ENCODE results near the gene GPC1. TPM values are rescaled to one million over a fixed set of nuclear protein-coding genes. Genes with fewer than 3 reads are reported as not detected.

Gene GPC1
- total and polyA plus RNA-seq, 2 of the 13 experiments (the other 11 are each of a cell fraction or from before 2014, with no cell fraction given), result 4.0 to 5.5 TPM

DNA sequence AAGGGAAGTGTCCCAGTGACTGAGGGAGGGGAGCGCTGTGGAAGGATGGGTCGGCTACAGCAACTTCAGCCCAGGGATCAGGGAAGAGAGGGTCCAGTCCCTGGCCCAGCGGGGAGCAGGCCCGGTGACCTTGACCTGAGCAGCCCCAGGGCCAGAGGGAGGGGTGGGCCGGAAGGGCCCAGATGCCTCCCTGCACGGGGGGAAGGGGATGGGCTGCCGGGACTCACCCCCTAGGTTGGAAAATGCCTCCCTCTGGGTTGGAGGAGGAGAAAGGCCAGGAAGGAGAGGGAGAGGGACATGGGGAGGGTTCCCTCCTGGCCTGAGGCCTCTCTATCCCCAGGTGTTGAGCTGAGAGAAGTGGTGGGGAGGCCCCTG is 19.8 kb downstream of the GPC1 start (continued):
- TF ChIP-seq, protein P1, sequence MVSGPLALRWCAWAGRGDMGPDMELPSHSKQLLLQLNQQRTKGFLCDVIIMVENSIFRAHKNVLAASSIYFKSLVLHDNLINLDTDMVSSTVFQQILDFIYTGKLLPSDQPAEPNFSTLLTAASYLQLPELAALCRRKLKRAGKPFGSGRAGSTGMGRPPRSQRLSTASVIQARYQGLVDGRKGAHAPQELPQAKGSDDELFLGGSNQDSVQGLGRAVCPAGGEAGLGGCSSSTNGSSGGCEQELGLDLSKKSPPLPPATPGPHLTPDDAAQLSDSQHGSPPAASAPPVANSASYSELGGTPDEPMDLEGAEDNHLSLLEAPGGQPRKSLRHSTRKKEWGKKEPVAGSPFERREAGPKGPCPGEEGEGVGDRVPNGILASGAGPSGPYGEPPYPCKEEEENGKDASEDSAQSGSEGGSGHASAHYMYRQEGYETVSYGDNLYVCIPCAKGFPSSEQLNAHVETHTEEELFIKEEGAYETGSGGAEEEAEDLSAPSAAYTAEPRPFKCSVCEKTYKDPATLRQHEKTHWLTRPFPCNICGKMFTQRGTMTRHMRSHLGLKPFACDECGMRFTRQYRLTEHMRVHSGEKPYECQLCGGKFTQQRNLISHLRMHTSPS (CRISPR knock-in tag; IDR thresholded peaks at IDR 0.05; ENCODE audit: low read depth), result no peak
- TF ChIP-seq ERF (CRISPR knock-in tag; IDR thresholded peaks at IDR 0.05), result no peak
- no peak for TF ChIP-seq GRHL1 (CRISPR knock-in tag; conservative IDR thresholded peaks at IDR 0.05)
- TF ChIP-seq, protein P2, sequence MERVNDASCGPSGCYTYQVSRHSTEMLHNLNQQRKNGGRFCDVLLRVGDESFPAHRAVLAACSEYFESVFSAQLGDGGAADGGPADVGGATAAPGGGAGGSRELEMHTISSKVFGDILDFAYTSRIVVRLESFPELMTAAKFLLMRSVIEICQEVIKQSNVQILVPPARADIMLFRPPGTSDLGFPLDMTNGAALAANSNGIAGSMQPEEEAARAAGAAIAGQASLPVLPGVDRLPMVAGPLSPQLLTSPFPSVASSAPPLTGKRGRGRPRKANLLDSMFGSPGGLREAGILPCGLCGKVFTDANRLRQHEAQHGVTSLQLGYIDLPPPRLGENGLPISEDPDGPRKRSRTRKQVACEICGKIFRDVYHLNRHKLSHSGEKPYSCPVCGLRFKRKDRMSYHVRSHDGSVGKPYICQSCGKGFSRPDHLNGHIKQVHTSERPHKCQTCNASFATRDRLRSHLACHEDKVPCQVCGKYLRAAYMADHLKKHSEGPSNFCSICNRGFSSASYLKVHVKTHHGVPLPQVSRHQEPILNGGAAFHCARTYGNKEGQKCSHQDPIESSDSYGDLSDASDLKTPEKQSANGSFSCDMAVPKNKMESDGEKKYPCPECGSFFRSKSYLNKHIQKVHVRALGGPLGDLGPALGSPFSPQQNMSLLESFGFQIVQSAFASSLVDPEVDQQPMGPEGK (CRISPR knock-in tag; IDR thresholded peaks at IDR 0.05), result peak; percentile 74
- TF ChIP-seq ZSCAN25 (CRISPR knock-in tag; IDR thresholded peaks at IDR 0.05), result no peak
- no peak for TF ChIP-seq DDIT3 (CRISPR knock-in tag; IDR thresholded peaks at IDR 0.05)
- no peak for TF ChIP-seq GPN1 (CRISPR knock-in tag; IDR thresholded peaks at IDR 0.05; ENCODE audit: borderline replicate concordance)
- TF ChIP-seq PAX8 (CRISPR knock-in tag; IDR thresholded peaks at IDR 0.05; ENCODE audit: borderline replicate concordance), result no peak
- no peak for TF ChIP-seq ZNF788 (CRISPR knock-in tag; IDR thresholded peaks at IDR 0.05; ENCODE audit: borderline replicate concordance)
- TF ChIP-seq, protein P3, sequence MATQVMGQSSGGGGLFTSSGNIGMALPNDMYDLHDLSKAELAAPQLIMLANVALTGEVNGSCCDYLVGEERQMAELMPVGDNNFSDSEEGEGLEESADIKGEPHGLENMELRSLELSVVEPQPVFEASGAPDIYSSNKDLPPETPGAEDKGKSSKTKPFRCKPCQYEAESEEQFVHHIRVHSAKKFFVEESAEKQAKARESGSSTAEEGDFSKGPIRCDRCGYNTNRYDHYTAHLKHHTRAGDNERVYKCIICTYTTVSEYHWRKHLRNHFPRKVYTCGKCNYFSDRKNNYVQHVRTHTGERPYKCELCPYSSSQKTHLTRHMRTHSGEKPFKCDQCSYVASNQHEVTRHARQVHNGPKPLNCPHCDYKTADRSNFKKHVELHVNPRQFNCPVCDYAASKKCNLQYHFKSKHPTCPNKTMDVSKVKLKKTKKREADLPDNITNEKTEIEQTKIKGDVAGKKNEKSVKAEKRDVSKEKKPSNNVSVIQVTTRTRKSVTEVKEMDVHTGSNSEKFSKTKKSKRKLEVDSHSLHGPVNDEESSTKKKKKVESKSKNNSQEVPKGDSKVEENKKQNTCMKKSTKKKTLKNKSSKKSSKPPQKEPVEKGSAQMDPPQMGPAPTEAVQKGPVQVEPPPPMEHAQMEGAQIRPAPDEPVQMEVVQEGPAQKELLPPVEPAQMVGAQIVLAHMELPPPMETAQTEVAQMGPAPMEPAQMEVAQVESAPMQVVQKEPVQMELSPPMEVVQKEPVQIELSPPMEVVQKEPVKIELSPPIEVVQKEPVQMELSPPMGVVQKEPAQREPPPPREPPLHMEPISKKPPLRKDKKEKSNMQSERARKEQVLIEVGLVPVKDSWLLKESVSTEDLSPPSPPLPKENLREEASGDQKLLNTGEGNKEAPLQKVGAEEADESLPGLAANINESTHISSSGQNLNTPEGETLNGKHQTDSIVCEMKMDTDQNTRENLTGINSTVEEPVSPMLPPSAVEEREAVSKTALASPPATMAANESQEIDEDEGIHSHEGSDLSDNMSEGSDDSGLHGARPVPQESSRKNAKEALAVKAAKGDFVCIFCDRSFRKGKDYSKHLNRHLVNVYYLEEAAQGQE (IDR thresholded peaks at IDR 0.05; ENCODE audit: borderline replicate concordance in 1 of 2, low read depth in 1 of 2, low read length in 2 of 2), result no peak
- TF ChIP-seq, protein P4, sequence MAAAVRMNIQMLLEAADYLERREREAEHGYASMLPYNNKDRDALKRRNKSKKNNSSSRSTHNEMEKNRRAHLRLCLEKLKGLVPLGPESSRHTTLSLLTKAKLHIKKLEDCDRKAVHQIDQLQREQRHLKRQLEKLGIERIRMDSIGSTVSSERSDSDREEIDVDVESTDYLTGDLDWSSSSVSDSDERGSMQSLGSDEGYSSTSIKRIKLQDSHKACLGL (CRISPR knock-in tag; IDR thresholded peaks at IDR 0.05), result peak; percentile 26; the same call in 1 of the 2 replicates
- TF ChIP-seq, protein P5, sequence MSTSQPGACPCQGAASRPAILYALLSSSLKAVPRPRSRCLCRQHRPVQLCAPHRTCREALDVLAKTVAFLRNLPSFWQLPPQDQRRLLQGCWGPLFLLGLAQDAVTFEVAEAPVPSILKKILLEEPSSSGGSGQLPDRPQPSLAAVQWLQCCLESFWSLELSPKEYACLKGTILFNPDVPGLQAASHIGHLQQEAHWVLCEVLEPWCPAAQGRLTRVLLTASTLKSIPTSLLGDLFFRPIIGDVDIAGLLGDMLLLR (CRISPR knock-in tag; IDR thresholded peaks at IDR 0.05), result no peak
- TF ChIP-seq, protein P6, sequence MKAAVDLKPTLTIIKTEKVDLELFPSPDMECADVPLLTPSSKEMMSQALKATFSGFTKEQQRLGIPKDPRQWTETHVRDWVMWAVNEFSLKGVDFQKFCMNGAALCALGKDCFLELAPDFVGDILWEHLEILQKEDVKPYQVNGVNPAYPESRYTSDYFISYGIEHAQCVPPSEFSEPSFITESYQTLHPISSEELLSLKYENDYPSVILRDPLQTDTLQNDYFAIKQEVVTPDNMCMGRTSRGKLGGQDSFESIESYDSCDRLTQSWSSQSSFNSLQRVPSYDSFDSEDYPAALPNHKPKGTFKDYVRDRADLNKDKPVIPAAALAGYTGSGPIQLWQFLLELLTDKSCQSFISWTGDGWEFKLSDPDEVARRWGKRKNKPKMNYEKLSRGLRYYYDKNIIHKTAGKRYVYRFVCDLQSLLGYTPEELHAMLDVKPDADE (CRISPR knock-in tag; IDR thresholded peaks at IDR 0.05), result no peak
- TF ChIP-seq RXRB (CRISPR knock-in tag; IDR thresholded peaks at IDR 0.05; ENCODE audit: borderline replicate concordance), result peak; percentile 51; the same call in 1 of the 2 replicates
- TF ChIP-seq ZNF564 (CRISPR knock-in tag; IDR thresholded peaks at IDR 0.05), result no peak
- peak; percentile 3; the same call in 1 of the 2 replicates for TF ChIP-seq ZFX (CRISPR knock-in tag; IDR thresholded peaks at IDR 0.05; ENCODE audit: low read depth)
- no peak for TF ChIP-seq HNRNPL (IDR thresholded peaks at IDR 0.05; ENCODE audit: low read depth, low read length)
